ENCODE results near the gene FAM200A.
"Not testable (repeated sequence)": the region's sequence is repeated elsewhere in the genome, so short reads cannot be mapped to it uniquely, and the experiment has no call there.

Gene FAM200A

GRCh38 chr7:99560834-99561736 lies 9.2 kb upstream of the FAM200A start:
- H3K4me3 ChIP-seq (ENCODE audit: low read depth, low read length), result no peak overlapping the region
- no peak for DNase-seq (ENCODE audit: low read depth)

- DNase-seq (ENCODE audit: low read depth), result no peak
- H3K4me3 ChIP-seq (ENCODE audit: low read depth, low read length), result peak overlapping the region; percentile 96
Observed at GRCh38 chr7:99559175-99559915, 7.4 kb upstream of the FAM200A start.

GRCh38 chr7:99558306-99559174 lies 6.6 kb upstream of the FAM200A start, which contains the start of gene ZNF655:
ZNF655 (plus strand) TSS chr7:99558642; CDS start chr7:99560560, 1,918 bp downstream.
- peak; percentile 70 for DNase-seq (ENCODE audit: low read depth)
- peak within 1 kb of the TSS; percentile 96 for H3K4me3 ChIP-seq (ENCODE audit: low read depth, low read length)

DNA sequence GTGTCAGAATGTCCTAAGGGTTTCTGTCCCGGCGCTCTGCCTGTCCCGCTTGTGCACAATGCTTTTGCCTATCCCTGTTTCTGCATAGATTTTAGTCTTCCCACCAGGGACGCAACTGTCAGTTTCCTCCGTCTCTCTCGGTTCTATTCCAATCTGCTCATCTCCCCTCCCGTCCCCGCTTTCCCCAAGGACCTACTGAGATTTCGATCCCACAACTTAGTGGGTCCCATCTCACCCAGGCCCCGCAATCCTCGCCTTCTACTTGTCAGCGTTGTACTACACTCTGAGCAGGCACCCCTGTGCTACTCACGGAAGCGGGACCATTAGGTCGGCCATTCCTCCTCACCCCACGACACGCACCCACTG lies 6.0 kb upstream of the FAM200A start:
- DNase-seq (ENCODE audit: low read depth), result no peak
- peak overlapping the region; percentile 96 for H3K4me3 ChIP-seq (ENCODE audit: low read depth, low read length)

- peak overlapping the region; percentile 96 for H3K4me3 ChIP-seq (ENCODE audit: low read depth, low read length)
- no peak for DNase-seq (ENCODE audit: low read depth)
Observed at GRCh38 chr7:99557196-99557607, 5.3 kb upstream of the FAM200A start.

GRCh38 chr7:99554939-99555338 lies 3.0 kb upstream of the FAM200A start:
- no peak for DNase-seq (ENCODE audit: low read depth)
- H3K4me3 ChIP-seq (ENCODE audit: low read depth, low read length), result no peak overlapping the region

DNA sequence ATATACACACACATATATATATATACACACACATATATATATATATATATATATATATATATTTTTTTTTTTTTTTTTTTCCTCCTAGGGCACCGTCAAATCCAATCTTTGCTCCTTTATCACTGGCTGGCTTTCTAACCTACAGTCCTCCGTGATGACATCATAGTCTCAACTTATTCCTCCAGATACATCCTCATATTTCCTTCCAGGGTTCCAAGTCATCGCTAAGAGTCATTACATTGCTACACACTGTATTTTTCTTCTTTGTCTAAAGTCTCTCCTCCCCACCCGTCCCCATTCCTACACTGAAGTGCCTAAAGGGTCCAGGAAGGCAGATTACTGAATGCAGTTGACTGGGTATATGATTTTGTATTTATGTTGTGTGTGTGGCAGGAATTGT lies 1.1 kb upstream of the FAM200A start:
- H3K4me3 ChIP-seq (ENCODE audit: low read depth, low read length), result no peak overlapping the region

DNA sequence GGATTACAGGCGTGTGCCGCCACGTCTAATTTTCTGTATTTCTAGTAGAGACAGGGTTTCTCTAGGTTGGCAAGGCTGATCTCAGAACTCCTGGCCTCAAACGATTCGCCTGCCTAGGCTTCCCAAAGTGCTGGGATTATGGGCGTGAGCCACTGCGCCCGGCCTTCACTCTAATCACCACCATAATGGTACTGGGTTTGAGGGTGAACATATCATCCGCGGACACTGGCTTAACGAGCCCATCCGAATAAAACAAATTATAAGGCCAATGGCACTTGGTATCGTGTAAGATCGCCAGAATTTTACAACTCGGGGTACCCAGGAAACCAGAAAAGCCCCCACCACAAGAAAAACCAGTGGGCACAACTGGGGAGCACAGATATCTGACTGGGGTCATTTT lies 580 bp downstream of the FAM200A start:
- DNase-seq (ENCODE audit: low read depth), result no peak
- H3K4me3 ChIP-seq (ENCODE audit: low read depth, low read length), result peak overlapping the region; percentile 99

More for the DNA sequence above, 1.1 kb upstream of the FAM200A start:
- DNase-seq (ENCODE audit: low read depth), result no peak

GRCh38 chr7:99549545-99549944 lies 2.4 kb downstream of the FAM200A start:
- not testable (repeated sequence) for DNase-seq (ENCODE audit: low read depth); H3K4me3 ChIP-seq (ENCODE audit: low read depth, low read length)

- not testable (repeated sequence) for DNase-seq (ENCODE audit: low read depth); H3K4me3 ChIP-seq (ENCODE audit: low read depth, low read length)
Observed at GRCh38 chr7:99545308-99545707, 6.6 kb downstream of the FAM200A start.

GRCh38 chr7:99543916-99544315 lies 8.0 kb downstream of the FAM200A start:
- no peak overlapping the region for H3K4me3 ChIP-seq (ENCODE audit: low read depth, low read length)
- no peak for DNase-seq (ENCODE audit: low read depth)

DNA sequence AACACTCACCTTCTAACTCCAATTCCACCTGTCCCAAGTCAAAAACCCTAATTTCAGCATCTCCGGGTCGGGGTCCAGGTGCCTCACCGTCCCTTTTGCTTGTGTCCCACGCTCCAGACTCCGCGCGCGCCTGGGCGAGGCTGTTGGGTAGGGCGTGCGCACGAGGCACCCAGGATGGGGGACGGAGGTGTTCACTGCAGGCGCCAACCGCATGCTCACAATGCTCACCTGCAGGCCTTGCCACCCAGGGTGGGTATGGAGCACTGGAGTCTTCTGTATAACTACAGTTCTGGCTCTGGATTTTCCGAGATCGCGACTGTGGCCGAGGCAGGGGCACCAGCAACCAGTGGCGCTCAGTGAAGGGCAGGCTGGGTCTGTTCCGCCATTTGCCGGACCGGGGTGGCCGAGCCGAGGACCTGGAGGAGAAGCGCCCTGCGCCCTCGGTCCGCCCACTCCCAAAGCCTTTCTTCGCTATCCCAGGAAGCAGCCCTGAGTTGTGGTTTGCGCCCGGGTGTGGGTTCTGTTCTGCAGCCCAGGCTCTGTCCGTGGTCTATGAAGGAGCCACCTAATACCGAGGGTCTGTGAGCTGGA lies 8.7 kb downstream of the FAM200A start:
- no peak overlapping the region for H3K4me3 ChIP-seq (ENCODE audit: low read depth, low read length)
- no peak for DNase-seq (ENCODE audit: low read depth)

DNA sequence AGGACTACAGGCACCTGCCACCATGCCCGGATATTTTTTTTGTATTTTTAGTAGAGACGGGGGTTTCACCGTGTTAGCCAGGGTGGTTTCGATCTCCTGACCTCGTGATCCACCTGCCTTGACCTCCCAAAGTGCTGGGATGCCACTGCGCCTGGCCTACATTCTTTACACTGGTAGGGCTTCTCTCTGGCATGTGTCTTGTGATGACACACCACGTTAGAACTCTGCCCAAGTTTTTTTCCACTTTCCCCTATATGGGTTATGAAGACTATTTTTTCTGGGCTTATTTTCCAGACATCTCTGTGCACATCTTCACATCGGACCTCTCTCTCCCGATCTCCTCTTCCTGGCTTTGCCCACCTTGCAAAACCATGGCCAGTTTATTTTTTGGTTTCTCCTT lies 10.7 kb downstream of the FAM200A start:
- H3K4me3 ChIP-seq (ENCODE audit: low read depth, low read length), result no peak overlapping the region
- no peak for DNase-seq (ENCODE audit: low read depth)

DNA sequence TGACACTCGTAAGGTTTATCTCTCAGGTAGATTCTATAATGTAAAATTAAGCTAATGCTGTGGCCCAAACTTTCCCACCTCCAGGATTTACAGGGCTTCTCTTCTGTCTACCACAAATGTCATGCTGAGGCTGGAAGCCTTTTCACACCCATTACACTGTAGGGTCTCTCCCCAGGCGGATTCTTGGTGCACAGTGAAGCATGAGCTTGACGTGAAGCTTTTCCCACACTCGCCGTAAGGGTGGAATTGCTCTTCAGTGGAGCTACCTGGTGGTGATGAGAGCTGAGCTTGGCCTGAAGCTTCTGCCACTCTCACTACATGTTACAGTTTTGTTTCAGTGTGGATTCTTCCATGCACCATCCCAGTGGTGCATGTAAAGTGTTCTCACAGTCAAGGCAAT lies 11.4 kb downstream of the FAM200A start:
- DNase-seq (ENCODE audit: low read depth), result no peak
- H3K4me3 ChIP-seq (ENCODE audit: low read depth, low read length), result no peak overlapping the region

DNA sequence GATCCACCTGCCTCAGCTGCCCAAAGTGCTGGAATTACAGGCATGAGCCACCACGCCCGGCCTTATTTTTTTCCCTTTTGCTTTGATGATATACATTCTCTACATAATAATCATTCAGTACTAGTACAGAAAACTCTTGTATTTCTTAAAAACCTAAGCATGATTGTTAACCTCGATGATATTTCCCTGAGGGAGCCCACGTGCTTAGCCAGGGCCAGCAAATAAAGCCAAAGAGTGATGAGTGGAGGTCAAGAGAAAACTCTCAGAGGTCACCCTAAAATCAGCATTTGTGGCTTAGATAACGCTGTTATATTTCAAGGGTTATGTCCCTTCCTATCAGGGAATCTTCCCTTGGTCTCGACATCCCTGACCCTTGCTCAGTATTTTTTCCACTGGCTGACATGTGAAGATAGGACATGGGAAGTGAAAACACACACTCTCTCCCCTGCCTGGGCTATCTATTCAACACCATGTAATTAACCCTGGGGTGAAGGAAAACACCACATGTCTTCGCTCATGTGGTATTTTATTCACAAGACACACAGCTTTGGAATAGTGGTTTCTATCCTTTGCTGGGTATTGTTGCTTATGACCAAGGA lies 12.6 kb downstream of the FAM200A start:
- no peak for DNase-seq (ENCODE audit: low read depth)
- H3K4me3 ChIP-seq (ENCODE audit: low read depth, low read length), result no peak overlapping the region

- H3K4me3 ChIP-seq (ENCODE audit: low read depth, low read length), result no peak overlapping the region
- no peak for DNase-seq (ENCODE audit: low read depth)
Observed at GRCh38 chr7:99535667-99536066, 16.2 kb downstream of the FAM200A start.

- no peak overlapping the region for H3K4me3 ChIP-seq (ENCODE audit: low read depth, low read length)
- no peak for DNase-seq (ENCODE audit: low read depth)
Observed at GRCh38 chr7:99531354-99531765, 20.6 kb downstream of the FAM200A start.

DNA sequence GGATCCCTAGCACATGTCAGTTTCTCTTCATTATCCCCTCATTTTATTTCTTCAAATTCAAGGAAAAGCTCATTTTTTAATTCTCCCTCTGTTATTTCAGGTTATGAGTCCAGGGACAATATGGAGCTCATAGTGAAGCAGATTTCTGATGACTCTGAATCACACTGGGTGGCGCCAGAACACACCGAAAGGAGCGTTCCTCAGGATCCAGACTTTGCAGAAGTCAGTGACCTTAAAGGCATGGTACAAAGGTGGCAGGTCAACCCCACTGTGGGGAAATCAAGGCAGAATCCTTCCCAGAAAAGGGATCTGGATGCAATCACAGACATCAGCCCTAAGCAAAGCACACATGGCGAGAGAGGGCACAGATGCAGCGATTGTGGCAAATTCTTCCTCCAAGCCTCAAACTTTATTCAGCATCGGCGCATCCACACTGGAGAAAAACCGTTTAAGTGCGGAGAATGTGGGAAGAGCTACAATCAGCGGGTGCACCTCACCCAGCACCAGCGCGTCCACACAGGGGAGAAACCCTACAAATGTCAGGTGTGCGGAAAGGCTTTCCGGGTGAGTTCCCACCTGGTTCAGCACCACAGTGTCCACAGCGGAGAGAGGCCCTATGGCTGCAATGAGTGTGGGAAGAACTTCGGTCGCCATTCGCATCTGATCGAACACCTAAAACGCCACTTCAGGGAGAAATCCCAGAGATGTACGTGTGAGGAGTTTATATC lies 26.0 kb downstream of the FAM200A start:
- no peak for DNase-seq (ENCODE audit: low read depth)
- no peak overlapping the region for H3K4me3 ChIP-seq (ENCODE audit: low read depth, low read length)

Data from skeletal muscle cell (primary cell).